Measurements from ENCODE around the gene SAP30L. TPM values are rescaled to one million over a fixed set of nuclear protein-coding genes. Genes with fewer than 3 reads are reported as not detected.

The SAP30L gene, protein sequence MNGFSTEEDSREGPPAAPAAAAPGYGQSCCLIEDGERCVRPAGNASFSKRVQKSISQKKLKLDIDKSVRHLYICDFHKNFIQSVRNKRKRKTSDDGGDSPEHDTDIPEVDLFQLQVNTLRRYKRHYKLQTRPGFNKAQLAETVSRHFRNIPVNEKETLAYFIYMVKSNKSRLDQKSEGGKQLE
- total RNA-seq = 25.4 TPM

DNA sequence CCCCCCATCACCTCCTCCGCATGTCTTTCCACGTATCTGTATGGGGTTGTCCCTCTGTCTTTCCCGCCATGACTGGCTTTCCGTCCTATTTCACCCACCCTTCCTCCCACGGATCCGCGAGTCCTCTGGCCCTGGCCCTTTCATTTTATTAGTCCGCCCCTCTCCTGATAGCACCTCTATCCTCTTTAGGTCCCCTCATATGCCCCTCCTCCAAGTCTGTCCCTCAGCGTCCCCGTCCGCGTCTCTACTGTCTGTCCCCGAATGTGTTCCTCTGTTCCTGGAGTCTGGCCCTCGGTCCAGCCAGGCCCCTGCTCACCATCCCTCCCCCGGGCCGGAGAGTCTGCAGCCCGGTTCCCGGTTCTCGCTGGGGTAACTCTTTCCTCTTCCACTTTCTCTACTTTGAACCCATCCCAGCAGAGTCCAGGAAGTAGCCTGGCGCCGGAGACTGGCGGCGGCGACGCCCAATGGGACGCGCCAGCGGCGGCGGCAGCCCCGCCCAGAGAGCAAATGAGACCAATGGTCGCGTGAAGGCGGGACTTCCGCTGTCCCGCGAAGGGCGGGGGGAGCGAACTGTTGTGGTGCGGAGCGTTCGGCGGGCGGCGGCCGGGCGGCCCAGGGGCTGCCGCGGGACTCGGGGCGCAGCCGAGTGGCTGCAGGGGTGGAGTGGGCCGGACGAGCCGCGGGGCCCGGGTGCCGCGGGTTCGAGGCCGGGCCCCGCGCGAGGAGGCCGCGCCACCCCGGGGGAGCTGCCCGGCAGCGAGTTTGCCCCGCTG lies at the start of gene SAP30L:
SAP30L (plus strand) TSS at position 576 of the 773 bp plus-strand sequence. CDS start 608 bp downstream, outside the sequence.
- DNase-seq = peak; percentile 93

DNA sequence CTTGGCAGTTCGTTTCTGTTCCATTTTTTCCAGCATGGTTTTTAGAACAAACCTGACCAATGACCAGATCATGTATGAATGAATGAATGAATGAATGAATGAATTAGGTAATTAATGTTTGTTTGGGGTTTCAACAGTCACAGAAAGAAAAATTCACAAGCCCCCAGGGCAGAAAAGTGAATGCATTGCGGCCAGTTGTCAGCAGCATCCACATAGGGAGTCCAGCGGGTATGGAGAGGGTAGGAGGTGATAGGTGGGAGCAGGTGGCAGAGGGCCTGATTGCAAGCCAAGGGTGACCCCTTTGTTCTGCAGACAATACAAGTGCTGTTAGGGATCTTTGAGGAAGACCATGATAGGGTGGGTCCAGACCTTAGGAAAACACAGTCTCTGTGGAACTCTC lies 49.7 kb upstream of the SAP30L start:
- DNase-seq = no peak

DNA sequence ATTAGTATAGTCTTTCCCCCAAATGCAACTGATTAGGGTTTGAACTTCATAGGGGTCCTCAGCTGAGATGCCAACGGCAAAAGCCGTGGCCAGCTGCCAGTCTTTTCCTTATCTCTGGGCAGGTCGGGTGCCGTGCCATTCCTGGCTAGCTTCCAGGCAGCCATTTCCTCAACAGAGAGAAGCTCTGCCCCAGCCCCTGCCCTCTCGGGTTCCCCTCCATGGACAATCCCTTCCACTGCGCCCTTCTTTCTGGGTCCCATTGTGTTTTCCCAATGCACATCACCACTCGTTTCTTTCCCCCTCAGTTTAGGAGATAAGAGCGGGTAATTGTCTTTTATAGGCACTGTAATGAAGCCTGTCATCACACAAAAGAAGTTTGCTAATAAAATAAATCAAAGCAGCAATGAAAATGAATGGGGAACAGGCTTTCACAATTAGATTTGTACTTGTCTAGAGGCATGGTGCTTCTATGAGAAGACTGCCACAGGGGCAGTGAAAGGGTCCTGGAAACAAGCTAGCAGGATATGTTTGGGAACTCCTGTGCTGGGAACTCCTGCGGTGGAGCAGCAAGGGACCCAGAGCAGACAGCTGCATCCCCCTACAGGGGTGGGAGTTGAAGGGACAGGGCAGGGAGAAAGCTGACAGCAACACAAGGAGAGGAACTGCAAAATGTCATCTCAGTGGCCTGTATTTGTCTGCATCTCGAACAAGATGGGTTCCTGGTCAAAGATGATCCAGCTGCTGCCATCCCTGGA lies 48.0 kb upstream of the SAP30L start:
- DNase-seq = no peak

DNA sequence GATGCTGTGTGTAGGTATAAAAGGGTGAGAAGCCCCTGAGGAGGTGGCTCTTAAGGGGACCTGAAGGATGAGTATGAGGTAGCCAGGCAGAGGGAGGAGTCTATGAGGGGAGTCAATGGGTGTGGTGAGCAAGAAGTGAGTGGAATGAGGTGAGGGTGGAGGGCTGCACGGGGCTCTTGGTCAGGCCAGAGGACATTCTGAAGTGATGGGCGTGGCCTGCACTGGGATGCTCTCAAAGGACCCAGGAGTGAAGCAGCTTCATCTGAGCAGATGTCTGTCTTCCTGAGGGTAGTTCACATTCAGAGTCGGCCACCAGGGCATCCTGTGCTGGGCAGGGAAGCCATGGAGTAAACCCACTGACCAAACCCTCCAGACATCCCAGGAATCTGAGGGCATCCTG lies 45.1 kb upstream of the SAP30L start:
- no peak for DNase-seq

DNA sequence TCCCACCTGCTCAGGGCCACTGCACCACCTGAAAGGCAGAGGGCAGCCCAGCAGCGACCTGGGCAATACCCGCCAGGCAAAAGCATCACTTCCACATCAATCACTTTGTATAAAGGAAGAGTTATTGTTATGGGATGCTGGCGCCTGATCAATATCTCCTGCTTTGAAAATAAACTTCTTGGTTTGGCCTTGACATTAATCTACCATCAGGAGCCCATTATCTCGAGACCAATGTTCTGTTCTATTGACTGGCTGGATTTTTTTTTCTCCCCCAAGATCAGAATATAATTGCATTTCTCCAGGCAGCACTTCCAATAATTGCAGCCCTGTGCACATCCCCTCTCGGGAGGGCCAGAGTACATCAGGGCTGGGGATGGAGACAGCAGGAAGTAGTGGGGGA lies 44.4 kb upstream of the SAP30L start:
- DNase-seq = no peak

DNA sequence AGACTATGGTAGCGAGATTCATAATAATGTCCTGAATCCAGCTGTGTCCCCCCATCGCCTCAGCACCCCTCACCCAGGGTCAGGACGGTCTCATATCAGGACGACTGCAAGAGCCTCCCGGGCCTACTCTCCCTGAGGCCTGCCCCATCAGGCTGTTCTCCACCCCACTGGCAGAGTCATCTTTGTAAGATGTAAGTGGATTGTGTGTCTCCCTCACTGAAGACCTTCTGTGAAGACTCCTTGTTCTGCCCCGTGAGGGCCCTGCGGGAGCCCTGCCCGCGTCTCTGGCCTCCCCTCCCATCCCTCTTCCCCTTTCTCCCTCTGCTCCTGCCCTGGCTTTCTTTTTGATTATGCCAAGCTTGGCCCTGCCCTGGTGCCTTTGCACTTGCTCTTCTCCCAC lies 43.9 kb upstream of the SAP30L start:
- no peak for DNase-seq

DNA sequence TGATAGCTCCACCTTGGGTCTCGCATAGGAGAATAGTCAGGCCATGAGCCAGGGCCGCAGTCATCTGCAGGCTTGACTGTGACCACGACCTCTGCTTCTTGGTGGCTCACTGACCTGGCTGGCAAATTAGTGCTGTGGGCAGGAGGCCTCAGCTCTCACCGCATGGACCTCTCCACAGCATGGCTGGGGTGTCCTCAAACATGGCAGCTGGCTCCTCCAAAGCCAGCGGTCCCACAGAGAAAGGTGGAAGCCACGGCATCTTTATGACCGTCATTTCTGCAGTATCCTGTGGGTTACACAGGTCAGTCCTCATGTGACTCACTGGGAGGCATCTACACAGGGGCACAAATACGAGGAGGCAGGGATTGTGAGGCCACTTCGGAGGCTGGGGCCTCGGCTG lies 43.2 kb upstream of the SAP30L start:
- DNase-seq = no peak

DNA sequence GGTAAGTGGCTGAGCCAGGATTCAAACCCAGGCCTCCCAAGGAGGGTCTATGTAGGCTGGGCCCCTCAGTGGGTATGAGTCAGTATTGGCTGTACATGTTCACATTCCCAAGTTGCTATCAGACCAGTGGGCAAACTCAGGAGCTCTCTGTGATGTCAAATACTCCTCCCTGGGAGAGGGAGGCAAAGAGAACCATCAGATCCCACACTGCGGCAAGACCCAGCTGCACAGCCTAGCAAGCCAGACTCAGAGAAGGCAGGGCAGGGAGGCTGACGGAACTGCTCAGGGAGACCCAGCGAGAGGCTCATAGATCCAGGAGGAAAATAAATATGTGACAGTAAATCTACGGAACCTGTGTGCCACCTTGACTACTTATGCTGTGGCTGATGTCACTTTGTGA lies 42.6 kb upstream of the SAP30L start:
- DNase-seq = no peak

DNA sequence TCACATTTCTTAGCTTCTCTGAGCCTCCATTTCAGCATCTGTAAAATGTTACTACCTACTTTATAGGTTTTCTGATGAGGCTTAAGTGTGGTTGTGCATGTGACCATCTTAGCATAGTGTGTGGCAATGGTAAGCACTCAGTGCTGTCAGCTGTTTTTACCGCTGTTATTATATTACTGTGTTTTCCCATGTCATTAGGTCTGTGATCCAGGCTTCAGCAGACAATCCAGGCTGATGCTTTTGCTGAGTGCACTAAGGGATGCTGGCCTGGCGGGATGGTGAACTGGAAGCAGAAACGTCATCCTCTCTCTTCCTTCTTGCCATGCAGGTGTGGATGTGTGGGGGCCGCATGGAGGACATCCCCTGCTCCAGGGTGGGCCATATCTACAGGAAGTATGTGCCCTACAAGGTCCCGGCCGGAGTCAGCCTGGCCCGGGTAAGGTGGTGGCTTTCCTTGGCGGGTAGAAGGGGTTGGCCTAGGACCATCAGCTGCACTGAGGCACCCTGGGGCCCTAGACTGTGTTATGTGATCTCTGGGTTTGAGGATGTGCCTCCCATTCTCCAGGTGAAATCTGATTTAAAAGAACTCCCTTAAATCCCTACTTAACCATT lies 41.9 kb upstream of the SAP30L start:
- no peak for DNase-seq

- DNase-seq = peak; percentile 70
Observed at GRCh38 chr5:154405078-154405792, 40.6 kb upstream of the SAP30L start.

- DNase-seq = no peak
Observed at GRCh38 chr5:154406231-154406630, 39.6 kb upstream of the SAP30L start.

DNA sequence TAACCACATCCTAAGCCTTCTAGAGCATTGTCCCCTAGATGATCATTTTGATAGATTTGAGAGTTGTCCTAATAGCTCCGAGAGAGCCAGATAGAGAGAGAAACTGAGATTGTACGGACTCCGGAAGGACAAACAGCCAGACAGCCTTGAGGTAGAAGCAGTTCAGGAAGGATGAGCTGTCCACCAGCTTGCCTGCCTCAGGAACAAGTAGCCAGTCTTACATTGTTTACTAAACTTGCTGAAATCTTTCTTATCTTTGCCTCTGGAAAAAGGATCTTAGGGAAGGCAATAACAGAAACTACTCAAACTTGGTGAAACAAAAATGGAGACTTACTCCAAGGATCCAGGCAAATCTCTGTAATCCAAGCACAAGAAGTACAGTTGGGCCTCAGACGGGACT lies 39.0 kb upstream of the SAP30L start:
- no peak for DNase-seq

DNA sequence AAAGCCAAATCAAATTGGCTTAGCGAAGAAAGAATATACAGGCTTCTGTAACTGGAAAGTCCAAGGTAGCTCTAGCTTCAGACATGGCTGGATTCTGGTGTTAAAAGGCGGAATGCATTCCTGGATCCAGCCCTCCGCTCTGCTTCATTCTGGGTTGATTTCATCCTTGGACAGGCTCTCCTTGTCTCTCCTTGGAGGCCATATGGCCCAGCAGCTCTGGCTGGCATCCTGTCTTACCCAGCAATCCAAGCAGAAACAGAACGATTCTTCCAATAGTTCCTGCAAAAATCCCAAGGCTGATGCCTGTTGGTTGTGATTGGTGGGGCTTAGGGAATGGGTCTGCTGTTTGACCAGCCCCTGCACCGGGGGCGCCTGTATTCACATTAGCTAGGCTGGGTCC lies 37.0 kb upstream of the SAP30L start:
- DNase-seq = no peak

DNA sequence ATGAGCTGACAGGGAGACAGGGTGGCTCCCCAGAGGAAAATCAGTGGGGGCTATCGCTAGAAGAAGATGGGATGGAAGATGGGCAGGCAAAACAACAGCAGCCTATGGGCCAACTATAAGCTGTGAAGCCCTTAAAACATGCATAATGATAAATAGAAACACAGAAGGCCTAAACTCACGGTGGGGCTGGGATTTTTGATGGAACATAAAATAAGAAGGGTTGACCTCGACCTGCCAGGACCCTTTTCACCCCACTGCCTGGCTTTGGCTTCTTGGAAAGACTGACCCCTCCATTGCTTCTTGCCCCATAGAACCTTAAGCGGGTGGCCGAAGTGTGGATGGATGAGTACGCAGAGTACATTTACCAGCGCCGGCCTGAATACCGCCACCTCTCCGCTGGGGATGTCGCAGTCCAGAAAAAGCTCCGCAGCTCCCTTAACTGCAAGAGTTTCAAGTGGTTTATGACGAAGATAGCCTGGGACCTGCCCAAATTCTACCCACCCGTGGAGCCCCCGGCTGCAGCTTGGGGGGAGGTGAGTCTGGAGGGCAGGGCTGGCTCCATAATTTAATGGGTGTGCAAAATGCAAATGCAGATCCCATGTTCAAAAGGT lies 36.5 kb upstream of the SAP30L start:
- no peak for DNase-seq

- DNase-seq = no peak
Observed at GRCh38 chr5:154410008-154410407, 35.8 kb upstream of the SAP30L start.

GRCh38 chr5:154410786-154411185 lies 35.0 kb upstream of the SAP30L start:
- DNase-seq = no peak

- no peak for DNase-seq
Observed at GRCh38 chr5:154411338-154411737, 34.5 kb upstream of the SAP30L start.

DNA sequence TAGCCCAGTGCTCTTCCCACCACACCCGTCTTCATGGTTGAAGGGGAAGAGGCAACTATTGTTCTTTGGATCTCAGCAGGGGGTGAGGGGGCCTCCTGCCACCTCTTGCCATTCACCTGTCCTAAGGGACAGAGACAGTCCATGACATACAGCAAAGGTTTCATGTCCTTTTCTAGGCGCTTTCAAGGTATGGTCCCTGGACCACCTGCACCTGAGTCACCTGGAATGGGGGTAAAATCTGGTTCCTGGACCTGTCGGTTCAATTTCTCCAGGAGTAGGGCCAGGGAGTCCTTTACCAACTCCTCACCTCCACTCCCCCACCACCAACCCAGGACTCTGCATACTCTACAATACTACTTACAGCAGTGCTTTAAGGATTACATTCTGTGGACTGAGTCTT lies 33.5 kb upstream of the SAP30L start:
- DNase-seq = no peak

- DNase-seq = no peak
Observed at GRCh38 chr5:154412925-154413324, 32.9 kb upstream of the SAP30L start.

- no peak for DNase-seq
Observed at GRCh38 chr5:154415114-154415513, 30.7 kb upstream of the SAP30L start.

- DNase-seq = no peak
Observed at GRCh38 chr5:154418344-154418820, 27.4 kb upstream of the SAP30L start.

DNA sequence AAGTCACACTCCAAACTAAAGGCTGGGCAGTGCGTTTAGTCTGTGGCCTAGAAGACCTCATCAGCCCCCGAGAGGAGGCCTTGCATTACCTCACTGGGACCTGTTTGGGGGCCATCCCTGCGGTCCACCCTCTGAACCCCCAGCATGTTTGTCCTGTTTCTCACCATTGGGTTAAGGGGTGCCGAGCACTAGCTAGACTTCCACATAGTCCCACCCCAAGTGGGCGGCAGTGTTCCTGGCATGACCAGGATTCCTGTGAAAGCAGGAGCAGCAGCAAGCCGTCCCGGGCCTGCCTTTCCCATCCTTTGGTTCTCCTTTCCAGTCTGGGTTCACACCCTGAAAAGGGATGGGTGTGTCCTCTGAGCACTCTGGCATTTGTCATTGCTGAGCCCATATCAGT lies 26.6 kb upstream of the SAP30L start:
- no peak for DNase-seq
